Peyer's patch (tissue), 4 donors: ENCODE measurements around the gene UTP14C.

Experiments used
- POLR2A ChIP-seq, 2 donors: fragments of 450-650 bp; IDR thresholded peaks; one replicate each; pipeline ENCODE4 v1.5.1; 2017; ENCODE audit warnings: antibody characterized with exemption in 2 of 2, mild to moderate bottlenecking in 2 of 2, moderate library complexity in 2 of 2
- TF ChIP-seq, protein P1 (sequence below), 6 experiments: fragments of 450-650 bp in 4 of 6; fragments of 200-600 bp in 2 of 6; sonication (generic) in 1 of 6; IDR thresholded peaks; one replicate each; pipeline ENCODE4 v1.5.1; 2017 to 2019; ENCODE audit warnings: antibody characterized with exemption in 6 of 6, mild to moderate bottlenecking in 3 of 6, moderate library complexity in 1 of 6

DNA sequence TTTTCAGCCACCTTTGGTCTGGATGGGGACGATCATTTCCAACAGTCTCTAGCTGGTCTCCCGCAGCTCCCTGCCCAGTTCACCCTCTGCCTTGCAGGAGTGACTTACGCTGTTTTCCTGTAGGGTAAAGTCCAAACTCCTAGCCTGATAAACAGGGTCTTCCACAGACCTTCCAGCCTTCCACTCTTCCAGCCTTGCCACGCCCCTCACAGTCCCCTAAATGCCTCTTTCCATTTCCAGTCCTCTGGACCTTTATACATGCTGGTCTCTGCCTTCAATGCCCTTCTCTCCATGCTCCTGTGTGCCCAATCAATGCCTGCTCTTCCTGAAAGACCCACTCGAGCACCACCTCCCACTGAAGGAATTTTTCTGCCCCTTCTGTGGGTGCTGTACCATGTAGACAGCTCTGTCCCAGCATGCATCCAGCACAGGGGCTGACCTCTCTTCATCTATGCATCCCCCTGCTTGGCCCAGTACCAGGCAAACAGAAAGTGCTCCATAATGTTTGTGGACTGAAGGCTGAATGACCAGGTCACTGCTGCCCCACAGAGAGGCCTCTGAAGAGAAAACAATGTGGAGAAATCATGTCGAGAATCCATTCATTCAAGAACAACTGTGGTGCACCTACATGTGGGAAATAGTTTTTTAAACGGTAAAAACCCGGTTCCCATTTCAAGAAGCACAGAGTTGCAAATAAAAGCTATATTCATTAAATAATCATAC is 17.8 kb upstream of the UTP14C start:
- TF ChIP-seq, protein P1, sequence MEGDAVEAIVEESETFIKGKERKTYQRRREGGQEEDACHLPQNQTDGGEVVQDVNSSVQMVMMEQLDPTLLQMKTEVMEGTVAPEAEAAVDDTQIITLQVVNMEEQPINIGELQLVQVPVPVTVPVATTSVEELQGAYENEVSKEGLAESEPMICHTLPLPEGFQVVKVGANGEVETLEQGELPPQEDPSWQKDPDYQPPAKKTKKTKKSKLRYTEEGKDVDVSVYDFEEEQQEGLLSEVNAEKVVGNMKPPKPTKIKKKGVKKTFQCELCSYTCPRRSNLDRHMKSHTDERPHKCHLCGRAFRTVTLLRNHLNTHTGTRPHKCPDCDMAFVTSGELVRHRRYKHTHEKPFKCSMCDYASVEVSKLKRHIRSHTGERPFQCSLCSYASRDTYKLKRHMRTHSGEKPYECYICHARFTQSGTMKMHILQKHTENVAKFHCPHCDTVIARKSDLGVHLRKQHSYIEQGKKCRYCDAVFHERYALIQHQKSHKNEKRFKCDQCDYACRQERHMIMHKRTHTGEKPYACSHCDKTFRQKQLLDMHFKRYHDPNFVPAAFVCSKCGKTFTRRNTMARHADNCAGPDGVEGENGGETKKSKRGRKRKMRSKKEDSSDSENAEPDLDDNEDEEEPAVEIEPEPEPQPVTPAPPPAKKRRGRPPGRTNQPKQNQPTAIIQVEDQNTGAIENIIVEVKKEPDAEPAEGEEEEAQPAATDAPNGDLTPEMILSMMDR (IDR thresholded peaks at IDR 0.05), result no peak
- TF ChIP-seq POLR2A (IDR thresholded peaks at IDR 0.05), result no peak
